HCT116 (cell line): ENCODE data around the gene STK4. TPM values are rescaled to one million over a fixed set of nuclear protein-coding genes. Genes with fewer than 3 reads are reported as not detected.

Source experiments
- ATAC-seq: fragments of 200-7000 bp; cut with Tn5 transposase; 2 replicates; pipeline ENCODE4 v1.9.1; 2020; ENCODE audit warnings: mild to moderate bottlenecking, moderate library complexity
- BruUV-seq: library from RNA; stranded (reverse); fragments of 400-500 nt; replicated peaks from 2 replicates; lab custom pipeline; 2021; lab: Mats Ljungman, UMichigan
- CTCF ChIA-PET: fragments of 300-600 bp; sonication (Branson Sonifier 250); formaldehyde crosslinking; loops from one replicate; lab custom pipeline; 2021; ENCODE audit warnings: antibody characterized with exemption; lab: Charles Lee
- POLR2A ChIA-PET: fragments of 300-600, 350-600 bp; sonication (Branson Sonifier 250); formaldehyde crosslinking; loops from one replicate; lab custom pipeline; 2021; ENCODE audit warnings: antibody characterized with exemption; lab: Charles Lee
- RAD21 ChIA-PET, 2 experiments: fragments of 300-600 bp; sonication (Branson Sonifier 250); formaldehyde crosslinking; loops; one replicate each; lab custom pipeline; 2023; ENCODE audit warnings: low total read pairs in 2 of 2; ENCODE audit not compliant: uncharacterized antibody in 2 of 2, unreplicated experiment in 2 of 2, low non-redundant PET in 1 of 2; lab: Charles Lee
- DNase-seq: peaks from one replicate; pipeline ENCODE4 v3.0.0-alpha.2; 2010; ENCODE audit warnings: low read depth, low spot score
- H2AFZ ChIP-seq: fragments of 200-600 bp; shearing (Covaris generic), sonication (generic); 2 replicates; pipeline ENCODE4 v1.6.1; 2017; ENCODE audit warnings: low read depth, mixed run types, mixed read lengths, antibody characterized with exemption, low read length; ENCODE audit not compliant: poor library complexity, severe bottlenecking
- H3K27ac ChIP-seq: 2 replicates; pipeline ENCODE4 v1.5.1; 2012; ENCODE audit warnings: low read depth, low read length
- H3K27me3 ChIP-seq: fragments of 200-600 bp; sonication (generic); 2 replicates; pipeline ENCODE4 v1.6.1; 2016; ENCODE audit warnings: mixed run types, low read length, mixed read lengths; ENCODE audit not compliant: insufficient read depth
- H3K36me3 ChIP-seq, 2 experiments: fragments of 200-500 bp in 1 of 2; fragments of 200-600 bp in 1 of 2; sonication (Bioruptor generic) in 1 of 2; sonication (generic) in 1 of 2; 2 replicates each; pipeline versions ENCODE4 v1.5.1 to v1.6.1; 2014 to 2016; ENCODE audit warnings: low read length in 2 of 2, inconsistent platforms in 1 of 2, mixed read lengths in 1 of 2, mixed run types in 1 of 2; ENCODE audit not compliant: insufficient read depth in 2 of 2, control insufficient read depth in 1 of 2
- H3K4me1 ChIP-seq, 2 experiments: fragments of 200-600 bp in 1 of 2; sonication (generic) in 1 of 2; 2 replicates each; pipeline versions ENCODE4 v1.5.1 to v1.6.1; 2012 to 2017; ENCODE audit warnings: low read length in 2 of 2, inconsistent platforms in 1 of 2, mild to moderate bottlenecking in 1 of 2, mixed read lengths in 1 of 2, mixed run types in 1 of 2, moderate library complexity in 1 of 2; ENCODE audit not compliant: insufficient read depth in 2 of 2, control insufficient read depth in 1 of 2
- H3K4me2 ChIP-seq: fragments of 200-600 bp; sonication (generic); 2 replicates; pipeline ENCODE4 v1.6.1; 2017; ENCODE audit warnings: mixed run types, low read length, mixed read lengths
- H3K4me3 ChIP-seq, 2 experiments: fragments of 200-600 bp in 1 of 2; sonication (generic) in 1 of 2; replicated peaks in 1 of 2; 2 replicates each; pipeline ENCODE4 v1.5.1; 2011 to 2016; ENCODE audit warnings: low read length in 2 of 2, control low read depth in 1 of 2, low read depth in 1 of 2, mild to moderate bottlenecking in 1 of 2, mixed read lengths in 1 of 2, mixed run types in 1 of 2
- H3K79me2 ChIP-seq: fragments of 200-600 bp; sonication (generic); 2 replicates; pipeline ENCODE4 v1.6.1; 2017; ENCODE audit warnings: mild to moderate bottlenecking, mixed run types, low read length, moderate library complexity, mixed read lengths; ENCODE audit not compliant: insufficient read depth
- H3K9ac ChIP-seq: fragments of 200-600 bp; sonication (generic); 2 replicates; pipeline ENCODE4 v1.6.1; 2016; ENCODE audit warnings: low read length, mixed read lengths
- H3K9me2 ChIP-seq: fragments of 200-600 bp; sonication (generic), shearing (Covaris generic); 2 replicates; pipeline ENCODE4 v1.6.1; 2017; ENCODE audit warnings: mixed run types, mild to moderate bottlenecking, moderate library complexity; ENCODE audit not compliant: insufficient read depth
- H3K9me3 ChIP-seq, 2 experiments: fragments of 200-500 bp in 1 of 2; fragments of 200-600 bp in 1 of 2; sonication (Bioruptor generic) in 1 of 2; sonication (generic) in 1 of 2; 2 replicates each; pipeline ENCODE4 v1.6.1; 2014 to 2017; ENCODE audit warnings: low read length in 2 of 2, mixed read lengths in 2 of 2, inconsistent platforms in 1 of 2, low read depth in 1 of 2, mild to moderate bottlenecking in 1 of 2, mixed run types in 1 of 2, moderate library complexity in 1 of 2; ENCODE audit not compliant: control insufficient read depth in 1 of 2, insufficient read depth in 1 of 2
- H4K20me1 ChIP-seq: fragments of 200-600 bp; sonication (generic), shearing (Covaris generic); 2 replicates; pipeline ENCODE4 v1.6.1; 2017; ENCODE audit warnings: mixed run types, mild to moderate bottlenecking, moderate library complexity; ENCODE audit not compliant: insufficient read depth
- ATF3 ChIP-seq: IDR thresholded peaks from 2 replicates; pipeline ENCODE4 v1.6.1; 2012
- CBX3 ChIP-seq: IDR thresholded peaks from 2 replicates; pipeline ENCODE4 v1.6.1; 2012; ENCODE audit warnings: low read depth
- CEBPB ChIP-seq: IDR thresholded peaks from 2 replicates; pipeline ENCODE4 v1.6.1; 2012; ENCODE audit warnings: low read depth
- EGR1 ChIP-seq: IDR thresholded peaks from 2 replicates; pipeline ENCODE4 v1.6.1; 2012; ENCODE audit warnings: low read depth
- ELF1 ChIP-seq: IDR thresholded peaks from 2 replicates; pipeline ENCODE4 v1.6.1; 2012; ENCODE audit warnings: low read depth, borderline replicate concordance
- EZH2phosphoT487 ChIP-seq: fragments of 200-600 bp; IDR thresholded peaks from 2 replicates; pipeline ENCODE4 v1.6.1; 2018; ENCODE audit warnings: antibody characterized with exemption, borderline replicate concordance
- FOSL1 ChIP-seq: IDR thresholded peaks from 2 replicates; pipeline ENCODE4 v1.6.1; 2012; ENCODE audit warnings: low read depth
- JUND ChIP-seq: IDR thresholded peaks from 2 replicates; pipeline ENCODE4 v1.6.1; 2012
- POLR2A ChIP-seq: IDR thresholded peaks from 2 replicates; pipeline ENCODE4 v1.7.0; 2011; ENCODE audit warnings: borderline replicate concordance; ENCODE audit not compliant: insufficient read depth, insufficient read length; ENCODE audit errors: extremely low read depth
- RAD21 ChIP-seq: IDR thresholded peaks from 2 replicates; pipeline ENCODE4 v1.6.1; 2012; ENCODE audit warnings: low read depth, mild to moderate bottlenecking
- SIN3A ChIP-seq: IDR thresholded peaks from 2 replicates; pipeline ENCODE4 v1.6.1; 2012; ENCODE audit warnings: low read depth
- YY1 ChIP-seq: IDR thresholded peaks from 2 replicates; pipeline ENCODE4 v1.6.1; 2011; ENCODE audit warnings: low read length, low read depth, moderate library complexity, mild to moderate bottlenecking; ENCODE audit not compliant: insufficient replicate concordance; ENCODE audit errors: extremely low read depth
- ZFX ChIP-seq: fragments of 450-650 bp; IDR thresholded peaks from 2 replicates; pipeline ENCODE4 v1.6.1; 2017
- ZNF274 ChIP-seq: fragments of 200-500 bp; sonication (Bioruptor generic); IDR thresholded peaks from 2 replicates; pipeline ENCODE4 v1.6.1; 2014; ENCODE audit warnings: mild to moderate bottlenecking, low read depth, low read length, inconsistent platforms
- intact Hi-C: fragments of 100-400 bp; cut with micrococcal nuclease; formaldehyde crosslinking; loops from 2 replicates; pipeline ENCODE4 v1.10.0; 2022
- total RNA-seq: library from RNA; stranded (reverse); gene quantifications from one replicate; pipeline ENCODE4 v1.2.1, GENCODE V29; 2021; ENCODE audit not compliant: unreplicated experiment
- TF ChIP-seq, protein P1 (sequence below): IDR thresholded peaks from 2 replicates; pipeline ENCODE4 v1.6.1; 2012
- TF ChIP-seq, protein P2 (sequence below): IDR thresholded peaks from 2 replicates; pipeline ENCODE4 v1.6.1; 2012; ENCODE audit warnings: low read depth

STK4 gene
- total RNA-seq, 1 experiment from 2014 or later = 45.4 TPM

GRCh38 chr20:45029884-45030283, 63.6 kb downstream of the STK4 start:
- ChIA-PET POLR2A (no interaction called here), CTCF (interaction anchor here (1.4 kb wide), 1 partner anchor 66 kb away, joined by 4 read pairs; no protein-coding TSS in a partner anchor), RAD21 (no interaction called here)
- DNase-seq (no peak), ATAC-seq (no peak)
- intact Hi-C loops = no loop called here
- Histone ChIP-seq H3K9me2 (no peaks in the 10 kb centered on the region), H3K27me3 (no peaks in the 10 kb centered on the region), H3K4me2 (no peak overlapping the region), H3K27ac (no peak overlapping the region), H2AFZ (no peak overlapping the region), H3K36me3 (peaks cover 9 to 10% of the 10 kb centered on the region in 2 experiments; a peak in 3 of 4 replicates), H3K79me2 (no peaks in the 10 kb centered on the region; the same call in 1 of the 2 replicates), H3K9me3 (no peaks in the 10 kb centered on the region), H4K20me1 (no peaks in the 10 kb centered on the region), H3K4me1 (peaks cover 0 to 6% of the 10 kb centered on the region in 2 experiments; a peak in 2 of 4 replicates), H3K4me3 (no peak overlapping the region), H3K9ac (no peak overlapping the region)
- TF ChIP-seq RAD21 (no peak), FOSL1 (no peak), YY1 (no peak), EZH2phosphoT487 (no peak), EGR1 (no peak), ATF3 (no peak), ZNF274 (no peak), JUND (no peak), CEBPB (no peak), CBX3 (no peak), ELF1 (no peak), ZFX (no peak), POLR2A (no peak), SIN3A (no peak)
- TF ChIP-seq, protein P1, sequence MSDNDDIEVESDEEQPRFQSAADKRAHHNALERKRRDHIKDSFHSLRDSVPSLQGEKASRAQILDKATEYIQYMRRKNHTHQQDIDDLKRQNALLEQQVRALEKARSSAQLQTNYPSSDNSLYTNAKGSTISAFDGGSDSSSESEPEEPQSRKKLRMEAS = no peak
- TF ChIP-seq, protein P2, sequence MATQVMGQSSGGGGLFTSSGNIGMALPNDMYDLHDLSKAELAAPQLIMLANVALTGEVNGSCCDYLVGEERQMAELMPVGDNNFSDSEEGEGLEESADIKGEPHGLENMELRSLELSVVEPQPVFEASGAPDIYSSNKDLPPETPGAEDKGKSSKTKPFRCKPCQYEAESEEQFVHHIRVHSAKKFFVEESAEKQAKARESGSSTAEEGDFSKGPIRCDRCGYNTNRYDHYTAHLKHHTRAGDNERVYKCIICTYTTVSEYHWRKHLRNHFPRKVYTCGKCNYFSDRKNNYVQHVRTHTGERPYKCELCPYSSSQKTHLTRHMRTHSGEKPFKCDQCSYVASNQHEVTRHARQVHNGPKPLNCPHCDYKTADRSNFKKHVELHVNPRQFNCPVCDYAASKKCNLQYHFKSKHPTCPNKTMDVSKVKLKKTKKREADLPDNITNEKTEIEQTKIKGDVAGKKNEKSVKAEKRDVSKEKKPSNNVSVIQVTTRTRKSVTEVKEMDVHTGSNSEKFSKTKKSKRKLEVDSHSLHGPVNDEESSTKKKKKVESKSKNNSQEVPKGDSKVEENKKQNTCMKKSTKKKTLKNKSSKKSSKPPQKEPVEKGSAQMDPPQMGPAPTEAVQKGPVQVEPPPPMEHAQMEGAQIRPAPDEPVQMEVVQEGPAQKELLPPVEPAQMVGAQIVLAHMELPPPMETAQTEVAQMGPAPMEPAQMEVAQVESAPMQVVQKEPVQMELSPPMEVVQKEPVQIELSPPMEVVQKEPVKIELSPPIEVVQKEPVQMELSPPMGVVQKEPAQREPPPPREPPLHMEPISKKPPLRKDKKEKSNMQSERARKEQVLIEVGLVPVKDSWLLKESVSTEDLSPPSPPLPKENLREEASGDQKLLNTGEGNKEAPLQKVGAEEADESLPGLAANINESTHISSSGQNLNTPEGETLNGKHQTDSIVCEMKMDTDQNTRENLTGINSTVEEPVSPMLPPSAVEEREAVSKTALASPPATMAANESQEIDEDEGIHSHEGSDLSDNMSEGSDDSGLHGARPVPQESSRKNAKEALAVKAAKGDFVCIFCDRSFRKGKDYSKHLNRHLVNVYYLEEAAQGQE = no peak
- BruUV-seq = no TSS peak
